Measurements from ENCODE around the gene RFX4.

The RFX4 gene

GRCh38 chr12:106732890-106733289, 150.1 kb downstream of the RFX4 start:
- DNase-seq (ENCODE audit: low spot score): no peak

- no peak for DNase-seq (ENCODE audit: low spot score)
Measured at GRCh38 chr12:106733660-106734059, 150.9 kb downstream of the RFX4 start.

GRCh38 chr12:106736051-106736957, 153.5 kb downstream of the RFX4 start:
- no peak for DNase-seq (ENCODE audit: low spot score)

- peak; percentile 9 for DNase-seq (ENCODE audit: low spot score)
Measured at GRCh38 chr12:106739318-106739717, 156.5 kb downstream of the RFX4 start.

- no peak for DNase-seq (ENCODE audit: low spot score)
Measured at GRCh38 chr12:106739815-106740530, 157.2 kb downstream of the RFX4 start.

GRCh38 chr12:106740818-106741217, 158.0 kb downstream of the RFX4 start:
- DNase-seq (ENCODE audit: low spot score): no peak

GRCh38 chr12:106741247-106741646, 158.4 kb downstream of the RFX4 start:
- DNase-seq (ENCODE audit: low spot score): no peak

GRCh38 chr12:106743270-106743988, 160.6 kb downstream of the RFX4 start:
- DNase-seq (ENCODE audit: low spot score): no peak

GRCh38 chr12:106744600-106744999, 161.8 kb downstream of the RFX4 start:
- no peak for DNase-seq (ENCODE audit: low spot score)

- DNase-seq (ENCODE audit: low spot score): no peak
Measured at GRCh38 chr12:106745181-106745745, 162.5 kb downstream of the RFX4 start.

GRCh38 chr12:106747973-106748436, 165.2 kb downstream of the RFX4 start:
- no peak for DNase-seq (ENCODE audit: low spot score)

- DNase-seq (ENCODE audit: low spot score): no peak
Measured at GRCh38 chr12:106750524-106750923, 167.7 kb downstream of the RFX4 start.

- no peak for DNase-seq (ENCODE audit: low spot score)
Measured at GRCh38 chr12:106753526-106753925, 170.7 kb downstream of the RFX4 start.

- no peak for DNase-seq (ENCODE audit: low spot score)
Measured at GRCh38 chr12:106754331-106754730, 171.5 kb downstream of the RFX4 start.

GRCh38 chr12:106757623-106758348, 175.0 kb downstream of the RFX4 start:
- DNase-seq (ENCODE audit: low spot score): no peak

GRCh38 chr12:106758349-106759110, 175.7 kb downstream of the RFX4 start:
- DNase-seq (ENCODE audit: low spot score): no peak

- DNase-seq (ENCODE audit: low spot score): no peak
Measured at GRCh38 chr12:106759526-106760183, 176.9 kb downstream of the RFX4 start.

GRCh38 chr12:106760184-106760531, 177.4 kb downstream of the RFX4 start:
- DNase-seq (ENCODE audit: low spot score): no peak

GRCh38 chr12:106764220-106764619, 181.4 kb downstream of the RFX4 start:
- DNase-seq (ENCODE audit: low spot score): no peak

- DNase-seq (ENCODE audit: low spot score): no peak
Measured at GRCh38 chr12:106764738-106765137, 181.9 kb downstream of the RFX4 start.
